GM15510 (cell line): ENCODE results near the gene RARA.

Source experiments
- POLR2A ChIP-seq: IDR thresholded peaks from 3 replicates; pipeline ENCODE4 v1.6.1; 2011; ENCODE audit warnings: borderline replicate concordance; ENCODE audit not compliant: insufficient read length; ENCODE audit errors: extremely low read depth

The RARA gene

GRCh38 chr17:40319651-40320540 lies 10.9 kb downstream of the RARA start:
- no peak for TF ChIP-seq POLR2A

- no peak for TF ChIP-seq POLR2A
Observed at GRCh38 chr17:40320756-40321523, 12.0 kb downstream of the RARA start.

GRCh38 chr17:40321524-40321929 lies 12.5 kb downstream of the RARA start:
- no peak for TF ChIP-seq POLR2A

GRCh38 chr17:40321961-40322357 lies 13.0 kb downstream of the RARA start:
- no peak for TF ChIP-seq POLR2A

GRCh38 chr17:40322358-40323315 lies 13.7 kb downstream of the RARA start:
- TF ChIP-seq POLR2A = peak; percentile 65

GRCh38 chr17:40323391-40324381 lies 14.7 kb downstream of the RARA start:
- TF ChIP-seq POLR2A = peak; percentile 12

GRCh38 chr17:40325156-40326013 lies 16.4 kb downstream of the RARA start:
- TF ChIP-seq POLR2A = no peak

- TF ChIP-seq POLR2A = no peak
Observed at GRCh38 chr17:40326014-40326831, 17.2 kb downstream of the RARA start.

- no peak for TF ChIP-seq POLR2A
Observed at GRCh38 chr17:40326832-40327199, 17.8 kb downstream of the RARA start.

- TF ChIP-seq POLR2A = no peak
Observed at GRCh38 chr17:40327244-40327729, 18.3 kb downstream of the RARA start.

- TF ChIP-seq POLR2A = no peak
Observed at GRCh38 chr17:40327735-40328385, 18.9 kb downstream of the RARA start.

- no peak for TF ChIP-seq POLR2A
Observed at GRCh38 chr17:40328386-40328766, 19.4 kb downstream of the RARA start.
